HepG2 (cell line): ENCODE results near the gene IFT80. TPM values are rescaled to one million over a fixed set of nuclear protein-coding genes. Genes with fewer than 3 reads are reported as not detected.
A peak's percentile ranks its signal among the peaks of the same experiment; 100 is the strongest.

Experiments used
- ADNP ChIP-seq: sonication (generic); formaldehyde crosslinking; IDR thresholded peaks from 2 replicates; pipeline ENCODE4 v1.4.0; 2020; ENCODE audit warnings: missing genetic modification reagents
- IKZF1 ChIP-seq: fragments of 450-650 bp; IDR thresholded peaks from 2 replicates; pipeline ENCODE4 v1.7.1; 2016
- IRX3 ChIP-seq: sonication (generic); formaldehyde crosslinking; IDR thresholded peaks from 2 replicates; pipeline ENCODE4 v1.8.1; 2023; ENCODE audit warnings: mild to moderate bottlenecking, low read depth, missing genetic modification reagents, borderline replicate concordance
- NFYB ChIP-seq: sonication (generic); formaldehyde crosslinking; IDR thresholded peaks from 2 replicates; pipeline ENCODE4 v1.4.0; 2020; ENCODE audit warnings: missing genetic modification reagents
- PBX3 ChIP-seq: sonication (generic); formaldehyde crosslinking; IDR thresholded peaks from 2 replicates; pipeline ENCODE4 v1.8.1; 2023; ENCODE audit warnings: missing genetic modification reagents, inconsistent platforms, borderline replicate concordance
- PHF20 ChIP-seq: sonication (generic); formaldehyde crosslinking; IDR thresholded peaks from 2 replicates; pipeline ENCODE4 v1.5.0; 2020; ENCODE audit warnings: mild to moderate bottlenecking, missing genetic modification reagents
- STAG1 ChIP-seq: sonication (generic); formaldehyde crosslinking; IDR thresholded peaks from 2 replicates; pipeline ENCODE4 v1.4.0; 2020; ENCODE audit warnings: missing genetic modification reagents
- ZBTB43 ChIP-seq: sonication (generic); formaldehyde crosslinking; conservative IDR thresholded peaks from 2 replicates; pipeline ENCODE4 v1.4.0; 2020; ENCODE audit warnings: missing genetic modification reagents
- ZBTB8A ChIP-seq: sonication (generic); formaldehyde crosslinking; IDR thresholded peaks from 2 replicates; pipeline ENCODE4 v1.4.0; 2020; ENCODE audit warnings: mild to moderate bottlenecking, low read depth, missing genetic modification reagents, borderline replicate concordance
- ZFP36L1 ChIP-seq: sonication (generic); formaldehyde crosslinking; IDR thresholded peaks from 2 replicates; pipeline ENCODE4 v1.8.0; 2022; ENCODE audit warnings: mild to moderate bottlenecking, missing genetic modification reagents, moderate library complexity
- ZNF207 ChIP-seq: fragments of 450-650 bp; IDR thresholded peaks from 2 replicates; pipeline ENCODE4 v1.6.1; 2016; ENCODE audit warnings: antibody characterized with exemption, borderline replicate concordance
- ZNF337 ChIP-seq: sonication (generic); formaldehyde crosslinking; IDR thresholded peaks from 2 replicates; pipeline ENCODE4 v1.5.1; 2020; ENCODE audit warnings: missing genetic modification reagents, low read depth, mild to moderate bottlenecking, borderline replicate concordance
- ZNF619 ChIP-seq: sonication (generic); formaldehyde crosslinking; IDR thresholded peaks from 2 replicates; pipeline ENCODE4 v1.4.0; 2020; ENCODE audit warnings: mild to moderate bottlenecking, missing genetic modification reagents
- polyA plus RNA-seq, 8 experiments: library from polyadenylated mRNA; depleted of rRNA in 3 of 8; stranded (reverse) in 7 of 8; unstranded in 1 of 8; fragments of >200 nt; fragmentation: Illumina TruSeq in 4 of 8; extraction: Trizol in 4 of 8; gene quantifications; 2 replicates each; pipeline versions ENCODE4 v1.2.1 to v1.2.3, GENCODE V29; 2011 to 2016; ENCODE audit warnings: low read depth in 4 of 8, missing spikeins in 1 of 8, mixed read lengths in 1 of 8; ENCODE audit not compliant: insufficient read depth in 1 of 8
- total RNA-seq, 5 experiments: library from RNA; depleted of rRNA; stranded (reverse); fragments of >200 nt; fragmentation: Illumina TruSeq; extraction: Trizol; gene quantifications; 2 replicates each; pipeline ENCODE4 v1.2.3, GENCODE V29; 2016; ENCODE audit warnings: low read depth in 1 of 5
- TF ChIP-seq, protein P1 (sequence below): IDR thresholded peaks from 2 replicates; pipeline ENCODE4 v1.6.1; 2016; ENCODE audit warnings: mild to moderate bottlenecking
- TF ChIP-seq, protein P2 (sequence below): sonication (generic); formaldehyde crosslinking; IDR thresholded peaks from 2 replicates; pipeline ENCODE4 v1.4.0; 2020; ENCODE audit warnings: mild to moderate bottlenecking, missing genetic modification reagents

IFT80 gene
- total and polyA plus RNA-seq, 2 of the 13 experiments (the other 11 are each of a cell fraction or from before 2014, with no cell fraction given), result 11.4 to 15.7 TPM

DNA sequence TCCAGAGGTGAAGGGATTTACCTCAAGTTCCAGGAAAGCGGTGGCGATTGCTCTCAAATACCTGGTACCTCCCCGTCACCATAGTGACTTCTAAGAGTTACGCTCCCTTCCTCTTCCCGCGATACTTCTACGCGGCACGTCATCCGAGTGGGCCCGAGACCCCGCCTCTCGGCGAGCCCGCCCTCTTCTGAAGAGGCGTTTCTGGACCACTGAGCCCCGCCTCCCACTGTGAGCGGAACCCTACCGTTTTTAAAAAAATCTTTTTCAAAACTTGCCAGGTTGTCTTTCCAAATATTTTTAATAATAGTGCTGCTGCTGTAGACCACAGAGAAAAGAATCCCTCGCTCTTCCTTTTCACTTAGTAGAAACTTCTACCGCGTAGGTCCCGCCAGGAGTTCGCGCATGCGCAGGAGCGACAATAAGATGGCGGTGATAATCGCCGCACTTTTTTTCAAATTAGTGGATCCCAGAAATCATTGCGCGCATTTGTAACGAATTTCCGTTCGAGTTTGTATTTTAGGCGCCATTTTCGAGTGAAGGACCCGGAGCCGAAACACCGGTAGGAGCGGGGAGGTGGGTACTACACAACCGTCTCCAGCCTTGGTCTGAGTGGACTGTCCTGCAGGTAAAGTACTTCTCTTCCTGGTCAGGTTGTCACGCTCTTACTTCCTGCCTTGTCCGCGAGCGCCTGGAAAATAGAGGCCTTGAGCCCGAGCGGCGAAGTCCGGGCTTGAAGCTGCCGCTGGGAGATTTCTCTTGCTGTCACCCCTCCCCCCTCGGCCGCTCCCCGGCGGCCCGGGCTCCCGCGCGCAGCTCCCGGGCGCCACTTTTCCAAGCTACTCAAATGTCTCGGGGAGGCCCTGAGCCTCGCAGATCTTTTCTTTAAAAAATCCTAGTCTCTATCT, at the start of gene IFT80, which contains the start of gene SMC4 (continued):
- TF ChIP-seq PHF20 (no peak; the same call in 1 of the 2 replicates), ZBTB8A (CRISPR knock-in tag) (no peak), ZFP36L1 (CRISPR knock-in tag) (peak; percentile 25; the same call in 1 of the 2 replicates), ZNF619 (CRISPR knock-in tag) (no peak), ZBTB43 (CRISPR knock-in tag) (no peak), NFYB (CRISPR knock-in tag) (no peak), IRX3 (CRISPR knock-in tag) (peak; percentile 43; the same call in 1 of the 2 replicates), PBX3 (CRISPR knock-in tag) (no peak), ADNP (no peak), STAG1 (no peak), ZNF337 (CRISPR knock-in tag) (no peak; the same call in 1 of the 2 replicates), ZNF207 (no peak), IKZF1 (no peak)
- TF ChIP-seq, protein P1, sequence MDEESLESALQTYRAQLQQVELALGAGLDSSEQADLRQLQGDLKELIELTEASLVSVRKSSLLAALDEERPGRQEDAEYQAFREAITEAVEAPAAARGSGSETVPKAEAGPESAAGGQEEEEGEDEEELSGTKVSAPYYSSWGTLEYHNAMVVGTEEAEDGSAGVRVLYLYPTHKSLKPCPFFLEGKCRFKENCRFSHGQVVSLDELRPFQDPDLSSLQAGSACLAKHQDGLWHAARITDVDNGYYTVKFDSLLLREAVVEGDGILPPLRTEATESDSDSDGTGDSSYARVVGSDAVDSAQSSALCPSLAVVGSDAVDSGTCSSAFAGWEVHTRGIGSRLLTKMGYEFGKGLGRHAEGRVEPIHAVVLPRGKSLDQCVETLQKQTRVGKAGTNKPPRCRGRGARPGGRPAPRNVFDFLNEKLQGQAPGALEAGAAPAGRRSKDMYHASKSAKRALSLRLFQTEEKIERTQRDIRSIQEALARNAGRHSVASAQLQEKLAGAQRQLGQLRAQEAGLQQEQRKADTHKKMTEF (CRISPR knock-in tag), result no peak; the same call in 1 of the 2 replicates
- TF ChIP-seq, protein P2, sequence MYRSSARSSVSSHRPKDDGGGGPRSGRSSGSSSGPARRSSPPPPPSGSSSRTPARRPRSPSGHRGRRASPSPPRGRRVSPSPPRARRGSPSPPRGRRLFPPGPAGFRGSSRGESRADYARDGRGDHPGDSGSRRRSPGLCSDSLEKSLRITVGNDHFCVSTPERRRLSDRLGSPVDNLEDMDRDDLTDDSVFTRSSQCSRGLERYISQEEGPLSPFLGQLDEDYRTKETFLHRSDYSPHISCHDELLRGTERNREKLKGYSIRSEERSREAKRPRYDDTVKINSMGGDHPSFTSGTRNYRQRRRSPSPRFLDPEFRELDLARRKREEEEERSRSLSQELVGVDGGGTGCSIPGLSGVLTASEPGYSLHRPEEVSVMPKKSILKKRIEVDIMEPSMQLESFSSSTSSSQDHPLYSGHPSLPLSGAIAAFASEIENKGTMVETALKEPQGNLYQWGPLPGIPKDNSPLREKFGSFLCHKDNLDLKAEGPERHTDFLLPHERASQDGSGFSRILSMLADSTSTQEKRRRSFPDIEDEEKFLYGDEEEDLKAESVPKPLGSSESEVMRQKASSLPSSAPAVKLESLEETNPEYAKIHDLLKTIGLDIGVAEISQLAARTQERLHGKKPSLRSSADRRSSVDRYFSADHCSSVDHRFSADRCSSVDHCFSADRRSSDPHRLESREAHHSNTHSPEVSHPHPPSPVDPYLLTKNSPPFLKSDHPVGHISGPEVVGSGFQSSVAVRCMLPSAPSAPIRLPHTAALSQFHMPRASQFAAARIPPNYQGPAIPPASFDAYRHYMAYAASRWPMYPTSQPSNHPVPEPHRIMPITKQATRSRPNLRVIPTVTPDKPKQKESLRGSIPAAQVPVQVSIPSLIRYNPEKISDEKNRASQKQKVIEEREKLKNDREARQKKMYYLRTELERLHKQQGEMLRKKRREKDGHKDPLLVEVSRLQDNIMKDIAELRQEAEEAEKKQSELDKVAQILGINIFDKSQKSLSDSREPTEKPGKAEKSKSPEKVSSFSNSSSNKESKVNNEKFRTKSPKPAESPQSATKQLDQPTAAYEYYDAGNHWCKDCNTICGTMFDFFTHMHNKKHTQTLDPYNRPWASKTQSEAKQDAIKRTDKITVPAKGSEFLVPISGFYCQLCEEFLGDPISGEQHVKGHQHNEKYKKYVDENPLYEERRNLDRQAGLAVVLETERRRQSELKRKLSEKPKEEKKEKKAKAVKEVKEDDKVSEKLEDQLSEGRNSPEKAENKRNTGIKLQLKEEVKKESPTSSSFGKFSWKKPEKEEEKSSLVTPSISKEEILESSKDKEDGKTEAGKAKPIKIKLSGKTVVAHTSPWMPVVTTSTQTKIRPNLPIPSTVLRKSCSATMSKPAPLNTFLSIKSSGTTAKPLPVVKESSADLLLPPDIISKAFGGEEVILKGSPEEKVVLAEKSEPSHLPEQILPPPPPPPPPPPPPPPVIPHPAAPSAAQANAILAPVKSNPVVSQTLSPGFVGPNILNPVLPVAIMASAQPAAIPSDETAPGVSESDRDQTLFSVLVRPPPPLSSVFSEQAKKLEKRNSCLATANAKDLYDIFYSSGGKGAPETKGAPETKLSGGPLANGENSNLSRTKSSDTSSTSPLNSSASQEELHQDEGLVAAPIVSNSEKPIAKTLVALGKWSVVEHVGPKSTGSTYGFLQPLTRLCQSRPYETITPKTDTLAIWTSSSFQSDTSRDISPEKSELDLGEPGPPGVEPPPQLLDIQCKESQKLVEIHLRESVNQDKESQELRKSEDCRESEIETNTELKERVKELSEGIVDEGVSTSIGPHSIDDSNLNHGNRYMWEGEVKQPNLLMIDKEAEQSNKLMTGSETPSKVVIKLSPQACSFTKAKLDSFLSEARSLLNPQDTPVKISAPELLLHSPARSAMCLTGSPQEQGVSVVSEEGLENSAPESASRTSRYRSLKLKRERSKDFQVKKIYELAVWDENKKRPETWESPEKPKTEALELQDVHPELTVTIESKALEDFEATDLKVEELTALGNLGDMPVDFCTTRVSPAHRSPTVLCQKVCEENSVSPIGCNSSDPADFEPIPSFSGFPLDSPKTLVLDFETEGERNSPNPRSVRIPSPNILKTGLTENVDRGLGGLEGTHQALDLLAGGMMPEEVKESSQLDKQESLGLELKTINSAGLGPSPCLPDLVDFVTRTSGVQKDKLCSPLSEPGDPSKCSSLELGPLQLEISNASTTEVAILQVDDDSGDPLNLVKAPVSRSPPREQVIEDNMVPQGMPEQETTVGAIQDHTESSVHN, result no peak
